ENCODE data around the gene CD28. TPM values are rescaled to one million over a fixed set of nuclear protein-coding genes. Genes with fewer than 3 reads are reported as not detected.

CD28 gene
- total RNA-seq, 1 experiment from 2014 or later = not detected

GRCh38 chr2:203741566-203741965 is 35.1 kb downstream of the CD28 start:
- CTCF ChIA-PET = interaction anchor here (0.6 to 1.3 kb wide), 6 partner anchors 8 to 286 kb away, joined by 3 to 5 read pairs (median 3); no protein-coding TSS in a partner anchor
- Mint-ChIP-seq H3K27ac (ENCODE audit: low read depth, unreplicated experiment) (peak overlapping the region; percentile 86), H3K4me1 (ENCODE audit: insufficient read depth, unreplicated experiment) (peaks cover 40% of the 10 kb centered on the region), H3K9me3 (ENCODE audit: unreplicated experiment) (peaks cover 12% of the 10 kb centered on the region), H3K36me3 (ENCODE audit: insufficient read depth, unreplicated experiment) (no peaks in the 10 kb centered on the region), H3K27me3 (ENCODE audit: insufficient read depth, unreplicated experiment) (no peaks in the 10 kb centered on the region), H3K4me3 (ENCODE audit: unreplicated experiment) (no peak overlapping the region)
- no TSS peak for BruUV-seq (replicated peaks)
- TF ChIP-seq CTCF (IDR thresholded peaks at IDR 0.05; ENCODE audit: unreplicated experiment) = no peak
- POLR2A ChIA-PET = interaction anchor here (0.7 to 2.3 kb wide), 2 partner anchors 10 to 57 kb away, joined by 3 to 14 read pairs; no protein-coding TSS in a partner anchor
- DNase-seq (ENCODE audit: unreplicated experiment) = no peak
- intact Hi-C loops (cut with micrococcal nuclease) = loop anchor here (5.0 kb wide), 1 partner anchor 54 kb away; no protein-coding TSS in a partner anchor

- Mint-ChIP-seq H3K36me3 (ENCODE audit: insufficient read depth, unreplicated experiment) (no peaks in the 10 kb centered on the region), H3K4me1 (ENCODE audit: insufficient read depth, unreplicated experiment) (peaks cover 40% of the 10 kb centered on the region), H3K27ac (ENCODE audit: low read depth, unreplicated experiment) (peak overlapping the region; percentile 86), H3K27me3 (ENCODE audit: insufficient read depth, unreplicated experiment) (no peaks in the 10 kb centered on the region), H3K9me3 (ENCODE audit: unreplicated experiment) (peaks cover 12% of the 10 kb centered on the region), H3K4me3 (ENCODE audit: unreplicated experiment) (no peak overlapping the region)
- CTCF ChIA-PET = interaction anchor here (0.5 to 1.0 kb wide), 3 partner anchors 30 to 1153 kb away, joined by 4 to 5 read pairs (median 5); no protein-coding TSS in a partner anchor
- no TSS peak for BruUV-seq (replicated peaks)
- intact Hi-C loops (cut with micrococcal nuclease) = loop anchor here (5.0 kb wide), 1 partner anchor 56 kb away; no protein-coding TSS in a partner anchor
- POLR2A ChIA-PET = interaction anchor here (0.6 to 1.1 kb wide), 6 partner anchors 18 to 414 kb away, joined by 3 to 5 read pairs (median 4); no protein-coding TSS in a partner anchor
- peak; percentile 89 for DNase-seq (ENCODE audit: unreplicated experiment)
- no peak for TF ChIP-seq CTCF (IDR thresholded peaks at IDR 0.05; ENCODE audit: unreplicated experiment)
Observed at GRCh38 chr2:203743441-203743981, 37.1 kb downstream of the CD28 start.

- Mint-ChIP-seq H3K4me3 (ENCODE audit: unreplicated experiment) (no peak overlapping the region), H3K4me1 (ENCODE audit: insufficient read depth, unreplicated experiment) (peaks cover 39% of the 10 kb centered on the region), H3K9me3 (ENCODE audit: unreplicated experiment) (peaks cover 12% of the 10 kb centered on the region), H3K27me3 (ENCODE audit: insufficient read depth, unreplicated experiment) (no peaks in the 10 kb centered on the region), H3K36me3 (ENCODE audit: insufficient read depth, unreplicated experiment) (no peaks in the 10 kb centered on the region), H3K27ac (ENCODE audit: low read depth, unreplicated experiment) (peak overlapping the region; percentile 78)
- ChIA-PET CTCF (interaction anchor here (0.5 to 1.5 kb wide), 4 partner anchors 7 to 1154 kb away, joined by 4 to 5 read pairs (median 4); no protein-coding TSS in a partner anchor), POLR2A (interaction anchor here (0.6 to 1.1 kb wide), 6 partner anchors 18 to 415 kb away, joined by 3 to 5 read pairs (median 4); no protein-coding TSS in a partner anchor)
- TF ChIP-seq CTCF (IDR thresholded peaks at IDR 0.05; ENCODE audit: unreplicated experiment) = no peak
- no peak for DNase-seq (ENCODE audit: unreplicated experiment)
- intact Hi-C loops (cut with micrococcal nuclease) = loop anchor here (5.0 kb wide), 1 partner anchor 57 kb away; no protein-coding TSS in a partner anchor
- BruUV-seq (replicated peaks) = no TSS peak
Observed at GRCh38 chr2:203744091-203744490, 37.7 kb downstream of the CD28 start.

GRCh38 chr2:203745267-203745666 is 38.8 kb downstream of the CD28 start:
- H3K36me3 Mint-ChIP-seq (ENCODE audit: insufficient read depth, unreplicated experiment) = no peaks in the 10 kb centered on the region
- no peaks in the 10 kb centered on the region for H3K27me3 Mint-ChIP-seq (ENCODE audit: insufficient read depth, unreplicated experiment)
- no TSS peak for BruUV-seq (replicated peaks)
- intact Hi-C loops (cut with micrococcal nuclease) = no loop called here
- DNase-seq (ENCODE audit: unreplicated experiment) = no peak
- H3K4me3 Mint-ChIP-seq (ENCODE audit: unreplicated experiment) = no peak overlapping the region
- no peak for TF ChIP-seq CTCF (IDR thresholded peaks at IDR 0.05; ENCODE audit: unreplicated experiment)
- H3K27ac Mint-ChIP-seq (ENCODE audit: low read depth, unreplicated experiment) = no peak overlapping the region
- POLR2A ChIA-PET = interaction anchor here (0.5 to 1.4 kb wide), 2 partner anchors 12 to 185 kb away, joined by 3 to 7 read pairs; no protein-coding TSS in a partner anchor
- peaks cover 34% of the 10 kb centered on the region for H3K4me1 Mint-ChIP-seq (ENCODE audit: insufficient read depth, unreplicated experiment)
- H3K9me3 Mint-ChIP-seq (ENCODE audit: unreplicated experiment) = peaks cover 12% of the 10 kb centered on the region
- CTCF ChIA-PET = interaction anchor here (0.6 to 1.5 kb wide), 2 partner anchors 8 to 33 kb away, joined by 4 read pairs; no protein-coding TSS in a partner anchor
